ENCODE data around the gene FAM234B. TPM values are rescaled to one million over a fixed set of nuclear protein-coding genes. Genes with fewer than 3 reads are reported as not detected.
A peak's percentile ranks its signal among the peaks of the same experiment; 100 is the strongest.
"Not testable (repeated sequence)": the region's sequence is repeated elsewhere in the genome, so short reads cannot be mapped to it uniquely, and the experiment has no call there.

FAM234B gene
- polyA plus RNA-seq, 1 experiment: 7.3 TPM

DNA sequence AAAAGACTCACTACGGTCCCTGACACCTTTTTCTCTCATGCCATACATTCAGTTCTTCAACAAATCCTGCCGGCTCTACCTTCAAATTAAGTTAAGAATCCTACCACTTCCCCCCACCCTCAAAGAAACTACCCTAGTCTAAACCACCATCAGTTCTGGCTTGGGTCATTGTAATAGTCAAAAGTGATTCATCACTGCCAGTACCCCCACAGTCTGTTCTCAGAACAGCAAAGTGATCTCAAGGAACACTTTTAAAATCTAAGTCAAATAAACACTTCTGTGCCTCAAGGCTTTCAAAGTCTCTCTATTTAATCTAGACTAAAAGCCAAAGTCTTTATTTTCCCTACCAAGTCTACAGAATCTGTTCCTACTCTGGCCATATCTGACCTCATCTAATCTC is 12.0 kb upstream of the FAM234B start:
- POLR2A ChIA-PET: no interaction called here
- H3K27me3 ChIP-seq (ENCODE audit: control insufficient read depth, insufficient read depth, low read length): no peaks in the 10 kb centered on the region
- DNase-seq (ENCODE audit: low read depth, low spot score): no peak
- no peak overlapping the region for H3K27ac ChIP-seq (ENCODE audit: low read depth, low read length)
- no peak overlapping the region for H3K4me3 ChIP-seq (ENCODE audit: low read depth, low read length)
- TF ChIP-seq, protein P1, sequence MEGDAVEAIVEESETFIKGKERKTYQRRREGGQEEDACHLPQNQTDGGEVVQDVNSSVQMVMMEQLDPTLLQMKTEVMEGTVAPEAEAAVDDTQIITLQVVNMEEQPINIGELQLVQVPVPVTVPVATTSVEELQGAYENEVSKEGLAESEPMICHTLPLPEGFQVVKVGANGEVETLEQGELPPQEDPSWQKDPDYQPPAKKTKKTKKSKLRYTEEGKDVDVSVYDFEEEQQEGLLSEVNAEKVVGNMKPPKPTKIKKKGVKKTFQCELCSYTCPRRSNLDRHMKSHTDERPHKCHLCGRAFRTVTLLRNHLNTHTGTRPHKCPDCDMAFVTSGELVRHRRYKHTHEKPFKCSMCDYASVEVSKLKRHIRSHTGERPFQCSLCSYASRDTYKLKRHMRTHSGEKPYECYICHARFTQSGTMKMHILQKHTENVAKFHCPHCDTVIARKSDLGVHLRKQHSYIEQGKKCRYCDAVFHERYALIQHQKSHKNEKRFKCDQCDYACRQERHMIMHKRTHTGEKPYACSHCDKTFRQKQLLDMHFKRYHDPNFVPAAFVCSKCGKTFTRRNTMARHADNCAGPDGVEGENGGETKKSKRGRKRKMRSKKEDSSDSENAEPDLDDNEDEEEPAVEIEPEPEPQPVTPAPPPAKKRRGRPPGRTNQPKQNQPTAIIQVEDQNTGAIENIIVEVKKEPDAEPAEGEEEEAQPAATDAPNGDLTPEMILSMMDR (IDR thresholded peaks at IDR 0.05; ENCODE audit: low read depth, low read length): no peak
- CTCF ChIA-PET: no interaction called here
- no peaks in the 10 kb centered on the region for H3K9me3 ChIP-seq (ENCODE audit: control insufficient read depth, insufficient read depth, low read length)

DNA sequence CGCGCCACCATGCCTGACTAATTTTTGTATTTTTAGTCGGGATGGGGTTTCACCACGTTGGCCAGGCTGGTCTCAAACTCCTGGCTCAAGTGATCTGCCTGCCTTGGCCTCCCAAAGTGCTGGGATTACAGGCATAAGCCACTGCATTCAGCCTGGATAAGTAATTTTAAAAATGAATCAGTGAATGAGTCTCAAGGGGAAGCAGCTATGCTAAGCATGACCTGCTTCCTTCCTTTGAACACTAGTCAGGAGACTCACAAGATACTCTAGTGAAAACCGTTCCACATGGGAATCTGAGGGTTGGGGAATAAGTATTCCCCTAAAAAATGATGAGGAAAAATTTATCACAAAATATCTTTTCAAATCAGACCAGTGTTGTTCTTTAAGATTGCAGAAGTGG is 10.7 kb upstream of the FAM234B start:
- Histone ChIP-seq H3K27me3 (ENCODE audit: control insufficient read depth, insufficient read depth, low read length) (no peaks in the 10 kb centered on the region), H3K9me3 (ENCODE audit: control insufficient read depth, insufficient read depth, low read length) (no peaks in the 10 kb centered on the region), H3K27ac (ENCODE audit: low read depth, low read length) (no peak overlapping the region), H3K4me3 (ENCODE audit: low read depth, low read length) (no peak overlapping the region)
- POLR2A ChIA-PET: interaction anchor here (1.0 kb wide), 1 partner anchor 25 kb away, joined by 3 read pairs; no protein-coding TSS in a partner anchor
- DNase-seq (ENCODE audit: low read depth, low spot score): no peak
- TF ChIP-seq, protein P1 (IDR thresholded peaks at IDR 0.05; ENCODE audit: low read depth, low read length): no peak
- CTCF ChIA-PET: interaction anchor here (1.2 to 1.5 kb wide), 2 partner anchors 9 to 179 kb away, joined by 4 to 7 read pairs; no protein-coding TSS in a partner anchor

DNA sequence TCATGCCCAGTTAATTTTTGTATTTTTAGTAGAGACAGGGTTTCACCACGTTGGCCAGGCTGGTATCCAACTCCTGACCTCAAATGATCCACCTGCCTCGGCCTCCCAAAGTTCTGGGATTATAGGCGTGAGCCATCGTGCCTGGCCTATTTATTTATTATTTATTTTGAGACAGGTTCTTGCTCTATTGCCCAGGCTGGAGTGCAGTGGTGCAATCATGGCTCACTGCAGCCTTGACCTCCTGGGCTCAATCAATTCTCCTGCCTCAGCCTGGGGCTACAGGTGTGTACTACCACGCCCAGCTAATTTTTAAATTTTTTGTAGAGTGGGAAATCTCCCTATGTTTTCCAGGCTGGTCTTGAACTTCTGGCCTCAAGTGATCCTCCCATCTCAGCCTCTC is 8.8 kb upstream of the FAM234B start:
- H3K27me3 ChIP-seq (ENCODE audit: control insufficient read depth, insufficient read depth, low read length); H3K4me3 ChIP-seq (ENCODE audit: low read depth, low read length); DNase-seq (ENCODE audit: low read depth, low spot score); H3K27ac ChIP-seq (ENCODE audit: low read depth, low read length); POLR2A ChIA-PET; H3K9me3 ChIP-seq (ENCODE audit: control insufficient read depth, insufficient read depth, low read length): not testable (repeated sequence)
- CTCF ChIA-PET: interaction anchor here (0.9 to 1.0 kb wide), 2 partner anchors 177 to 220 kb away, joined by 5 read pairs; no protein-coding TSS in a partner anchor

DNA sequence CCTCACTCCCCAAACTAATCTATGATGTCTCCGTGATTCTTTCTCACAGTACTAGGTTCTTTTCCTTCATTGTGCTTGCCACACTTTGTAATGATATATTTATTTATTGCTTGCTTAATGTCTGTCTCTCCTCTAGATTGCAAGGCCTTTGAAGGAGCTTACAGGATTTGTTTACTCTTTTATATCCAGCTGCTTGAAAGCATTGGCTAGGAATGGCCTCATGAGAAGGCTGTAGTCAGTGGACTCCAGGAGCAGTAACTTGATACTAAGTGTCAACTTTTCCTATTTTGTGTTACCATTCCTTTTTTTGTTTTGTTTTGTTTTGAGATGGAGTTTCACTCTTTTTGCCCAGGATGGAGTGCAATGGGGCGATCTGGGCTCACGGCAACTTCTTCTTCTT is 7.3 kb upstream of the FAM234B start:
- H3K4me3 ChIP-seq (ENCODE audit: low read depth, low read length): no peak overlapping the region
- CTCF ChIA-PET: interaction anchor here (0.8 kb wide), 1 partner anchor 175 kb away, joined by 5 read pairs; no protein-coding TSS in a partner anchor
- H3K27ac ChIP-seq (ENCODE audit: low read depth, low read length): no peak overlapping the region
- peak; percentile 7 for DNase-seq (ENCODE audit: low read depth, low spot score)
- no peaks in the 10 kb centered on the region for H3K9me3 ChIP-seq (ENCODE audit: control insufficient read depth, insufficient read depth, low read length)
- POLR2A ChIA-PET: no interaction called here
- no peaks in the 10 kb centered on the region for H3K27me3 ChIP-seq (ENCODE audit: control insufficient read depth, insufficient read depth, low read length)
- TF ChIP-seq, protein P1 (IDR thresholded peaks at IDR 0.05; ENCODE audit: low read depth, low read length): no peak

DNA sequence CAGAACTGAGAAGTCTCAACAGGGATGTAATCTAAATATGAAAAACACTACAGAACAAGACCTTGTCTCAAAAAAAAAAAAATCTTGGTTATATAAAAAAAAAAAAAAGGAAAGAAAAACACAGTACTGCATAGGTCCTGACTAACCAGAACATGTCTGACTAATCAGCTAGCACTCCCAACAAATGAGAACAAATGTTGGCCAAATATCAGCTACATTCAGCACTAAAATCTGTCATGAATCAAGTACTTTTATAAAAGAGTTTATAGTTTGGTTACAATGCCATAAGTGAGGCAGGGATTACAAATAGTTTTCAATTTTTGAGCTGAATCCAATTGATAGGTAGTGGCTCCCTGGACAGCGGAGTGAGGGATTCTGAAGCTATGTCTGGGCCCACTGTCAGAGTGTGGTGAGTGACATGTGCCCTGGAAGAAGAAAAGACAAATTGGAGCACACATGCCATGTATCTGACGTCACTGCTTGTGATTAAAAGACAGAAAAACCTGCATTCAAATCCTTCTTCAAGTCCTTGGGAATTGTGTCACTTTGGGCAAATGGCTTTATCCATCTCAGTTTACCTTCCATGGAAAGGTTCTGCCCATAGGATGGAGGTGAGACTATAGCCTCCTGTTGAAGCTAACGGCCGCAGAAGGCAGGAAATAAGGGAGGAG is 5.6 kb upstream of the FAM234B start:
- POLR2A ChIA-PET: interaction anchor here (0.6 kb wide), 1 partner anchor 55 kb away, joined by 3 read pairs; no protein-coding TSS in a partner anchor

More for the DNA sequence above, 5.6 kb upstream of the FAM234B start:
- peak overlapping the region; percentile 47 for H3K27ac ChIP-seq (ENCODE audit: low read depth, low read length)
- CTCF ChIA-PET: interaction anchor here (0.6 to 1.3 kb wide), 4 partner anchors 14 to 174 kb away, joined by 3 to 5 read pairs (median 4); no protein-coding TSS in a partner anchor
- DNase-seq (ENCODE audit: low read depth, low spot score): peak; percentile 47
- TF ChIP-seq, protein P1 (IDR thresholded peaks at IDR 0.05; ENCODE audit: low read depth, low read length): no peak
- no peaks in the 10 kb centered on the region for H3K27me3 ChIP-seq (ENCODE audit: control insufficient read depth, insufficient read depth, low read length)
- no peaks in the 10 kb centered on the region for H3K9me3 ChIP-seq (ENCODE audit: control insufficient read depth, insufficient read depth, low read length)
- no peak overlapping the region for H3K4me3 ChIP-seq (ENCODE audit: low read depth, low read length)

Data from AG04450 (cell line).